GM13976 (cell line): ENCODE measurements around the gene MTCH1.
"Not testable (repeated sequence)": the region's sequence is repeated elsewhere in the genome, so short reads cannot be mapped to it uniquely, and the experiment has no call there.

Source experiments
- DNase-seq: peaks from one replicate; pipeline ENCODE4 v3.0.0; 2012; ENCODE audit warnings: low spot score
- CTCF ChIP-seq: IDR thresholded peaks from 2 replicates; pipeline ENCODE4 v1.5.1; 2012; ENCODE audit warnings: borderline replicate concordance, mild to moderate bottlenecking; ENCODE audit not compliant: insufficient read depth; ENCODE audit errors: extremely low read depth, missing control alignments, control extremely low read depth
- in situ Hi-C: fragments of 300-500 bp; cut with MboI; formaldehyde crosslinking; loops from one replicate; pipeline ENCODE4 v1.12.0; 2022; ENCODE audit warnings: low sequenced_read_pairs, mixed read lengths, inconsistent platforms; ENCODE audit not compliant: unreplicated experiment

The MTCH1 gene

GRCh38 chr6:36940027-36940426, 46.0 kb downstream of the MTCH1 start:
- DNase-seq: peak; percentile 12
- in situ Hi-C loops: no loop called here
- no peak for TF ChIP-seq CTCF

GRCh38 chr6:36939005-36939404, 47.0 kb downstream of the MTCH1 start:
- DNase-seq, in situ Hi-C loops: not testable (repeated sequence)

- DNase-seq: no peak
- TF ChIP-seq CTCF: no peak
- in situ Hi-C loops: no loop called here
Measured at GRCh38 chr6:36938536-36938935, 47.5 kb downstream of the MTCH1 start.

- in situ Hi-C loops: no loop called here
Measured at GRCh38 chr6:36937896-36938295, 48.1 kb downstream of the MTCH1 start.

GRCh38 chr6:36936824-36937223, 49.2 kb downstream of the MTCH1 start:
- in situ Hi-C loops: no loop called here
- no peak for DNase-seq
- TF ChIP-seq CTCF: no peak

More at GRCh38 chr6:36937896-36938295, 48.1 kb downstream of the MTCH1 start:
- no peak for TF ChIP-seq CTCF
- DNase-seq: no peak

GRCh38 chr6:36934901-36935300, 51.1 kb downstream of the MTCH1 start:
- TF ChIP-seq CTCF: no peak
- DNase-seq: no peak
- in situ Hi-C loops: no loop called here

GRCh38 chr6:36933519-36933918, 52.5 kb downstream of the MTCH1 start:
- DNase-seq: no peak
- no peak for TF ChIP-seq CTCF
- in situ Hi-C loops: no loop called here
